Type B pancreatic cell (in vitro differentiated cells): Measurements from ENCODE around the gene SLC14A1. TPM values are rescaled to one million over a fixed set of nuclear protein-coding genes. Genes with fewer than 3 reads are reported as not detected.

ENCODE experiments used
- DNase-seq: peaks from one replicate; pipeline ENCODE4 v3.0.0; 2021; ENCODE audit warnings: mixed read lengths; ENCODE audit not compliant: unreplicated experiment; ENCODE audit errors: extremely low spot score
- H3K27ac Mint-ChIP-seq: 2 replicates; pipeline ENCODE4 v1.8.0; 2021; ENCODE audit warnings: mild to moderate bottlenecking, mixed read lengths
- H3K27me3 Mint-ChIP-seq: 2 replicates; pipeline ENCODE4 v1.8.0; 2021; ENCODE audit warnings: mixed read lengths
- H3K36me3 Mint-ChIP-seq: 2 replicates; pipeline ENCODE4 v1.8.0; 2021; ENCODE audit warnings: mixed read lengths
- H3K4me1 Mint-ChIP-seq: one replicate; pipeline ENCODE4 v1.8.0; 2021; ENCODE audit warnings: mixed read lengths; ENCODE audit not compliant: unreplicated experiment
- H3K4me3 Mint-ChIP-seq: 2 replicates; pipeline ENCODE4 v1.8.0; 2021; ENCODE audit warnings: mild to moderate bottlenecking, mixed read lengths
- H3K9me3 Mint-ChIP-seq: 2 replicates; pipeline ENCODE4 v1.8.0; 2021; ENCODE audit warnings: mixed read lengths
- CTCF ChIP-seq: fragments of 200-600 bp; sonication (generic); conservative IDR thresholded peaks from 2 replicates; pipeline ENCODE4 v1.5.0; 2021; ENCODE audit warnings: antibody characterized with exemption, mild to moderate bottlenecking
- total RNA-seq: library from RNA; stranded (reverse); gene quantifications from 2 replicates; pipeline ENCODE4 v1.2.1, GENCODE V29; 2021; ENCODE audit warnings: low replicate concordance

The SLC14A1 gene
- total RNA-seq, 1 donor from 2014 or later: 2.4 TPM

GRCh38 chr18:45722899-45723298 lies 1.1 kb upstream of the SLC14A1 start:
- DNase-seq: no peak
- Mint-ChIP-seq H3K4me1 (no peaks in the 10 kb centered on the region), H3K27me3 (peaks cover 22% of the 10 kb centered on the region), H3K9me3 (no peaks in the 10 kb centered on the region), H3K4me3 (no peak overlapping the region), H3K36me3 (no peaks in the 10 kb centered on the region), H3K27ac (no peak overlapping the region)
- TF ChIP-seq CTCF: peak; percentile 89

- Mint-ChIP-seq H3K9me3 (no peaks in the 10 kb centered on the region), H3K27ac (no peak overlapping the region), H3K4me1 (peaks cover 8% of the 10 kb centered on the region), H3K4me3 (no peak overlapping the region), H3K27me3 (peaks cover 19% of the 10 kb centered on the region), H3K36me3 (no peaks in the 10 kb centered on the region)
- no peak for TF ChIP-seq CTCF
- DNase-seq: no peak
These were observed 620 bp downstream of the SLC14A1 start for GRCh38 chr18:45724601-45725000.

- Mint-ChIP-seq H3K9me3 (no peaks in the 10 kb centered on the region), H3K27me3 (peaks cover 19% of the 10 kb centered on the region), H3K36me3 (no peaks in the 10 kb centered on the region), H3K27ac (no peak overlapping the region), H3K4me1 (peaks cover 8% of the 10 kb centered on the region), H3K4me3 (no peak overlapping the region)
- no peak for TF ChIP-seq CTCF
- no peak for DNase-seq
These were observed 1.4 kb downstream of the SLC14A1 start for GRCh38 chr18:45725336-45725735.

- Mint-ChIP-seq H3K27ac (no peak overlapping the region), H3K4me3 (no peak overlapping the region), H3K4me1 (peaks cover 8% of the 10 kb centered on the region), H3K9me3 (no peaks in the 10 kb centered on the region), H3K36me3 (no peaks in the 10 kb centered on the region), H3K27me3 (peaks cover 13% of the 10 kb centered on the region)
- DNase-seq: no peak
- no peak for TF ChIP-seq CTCF
These were observed 2.6 kb downstream of the SLC14A1 start for GRCh38 chr18:45726603-45727002.

- no peak overlapping the region for H3K4me3 Mint-ChIP-seq
- no peak for DNase-seq
- no peaks in the 10 kb centered on the region for H3K36me3 Mint-ChIP-seq
These were observed 3.1 kb downstream of the SLC14A1 start for GRCh38 chr18:45727068-45727467.

More at GRCh38 chr18:45727068-45727467, 3.1 kb downstream of the SLC14A1 start:
- Mint-ChIP-seq H3K9me3 (no peaks in the 10 kb centered on the region), H3K4me1 (peaks cover 8% of the 10 kb centered on the region), H3K27ac (no peak overlapping the region), H3K27me3 (peaks cover 10% of the 10 kb centered on the region)
- no peak for TF ChIP-seq CTCF
